Measurements from ENCODE around the gene GSTM1. TPM values are rescaled to one million over a fixed set of nuclear protein-coding genes. Genes with fewer than 3 reads are reported as not detected.

Gene GSTM1
- total and polyA plus RNA-seq, 10 of the 15 experiments (the other 5 are each of a cell fraction or from before 2014, with no cell fraction given) = 16.0 to 75.6 (median 46.4) TPM

GRCh38 chr1:109657395-109657794, 30.2 kb upstream of the GSTM1 start:
- DNase-seq (ENCODE audit: low read depth, low spot score) = no peak
- ChIA-PET SMC1A (ENCODE audit: uncharacterized antibody, unreplicated experiment) (interaction anchor here (1.2 to 3.4 kb wide), 4 partner anchors 13 to 119 kb away, joined by 3 to 13 read pairs (median 5); no protein-coding TSS in a partner anchor), POLR2A (no interaction called here), CTCF (interaction anchor here (2.3 to 10.8 kb wide), 2 partner anchors 18 to 327 kb away, joined by 13 to 299 read pairs; partner anchors contain the start of gene AHCYL1), RAD21 (ENCODE audit: unreplicated experiment) (interaction anchor here (2.6 kb wide), 1 partner anchor 327 kb away, joined by 9 read pairs; the partner anchor contains the start of gene AHCYL1)
- intact Hi-C loops (cut with micrococcal nuclease; ENCODE audit: unreplicated experiment) (loop anchor here (5.0 kb wide), 1 partner anchor 325 kb away; the partner anchor contains the start of gene AHCYL1), in situ Hi-C loops (cut with MboI) (no loop called here)
- Histone ChIP-seq H3K79me2 (ENCODE audit: control insufficient read depth, insufficient read depth, low read length) (no peaks in the 10 kb centered on the region; the same call in 1 of the 2 replicates), H3K4me3 (no peak overlapping the region), H3K9ac (ENCODE audit: control insufficient read depth, insufficient read depth, low read length) (no peak overlapping the region), H2AFZ (ENCODE audit: control insufficient read depth, low read depth, low read length) (no peak overlapping the region), H3K36me3 (ENCODE audit: control insufficient read depth in 2 of 2, insufficient read depth in 2 of 2, low read length in 1 of 2) (no peaks in the 10 kb centered on the region; a peak in 1 of 4 replicates), H3K27me3 (replicated peaks in 1 of 2; ENCODE audit: control insufficient read depth in 2 of 2, insufficient read depth in 2 of 2, low read length in 1 of 2) (no peaks in the 10 kb centered on the region), H4K20me1 (ENCODE audit: control insufficient read depth, insufficient read depth) (no peaks in the 10 kb centered on the region), H3K4me1 (ENCODE audit: control insufficient read depth, insufficient read depth, low read length) (0 out of 2 replicates have a peak, but pooled peaks cover 4% of the 10 kb centered on the region), H3K27ac (ENCODE audit: control insufficient read depth, insufficient read depth) (no peak overlapping the region), H3K4me2 (ENCODE audit: control insufficient read depth, insufficient read depth) (0 out of 2 replicates have a peak overlapping the region, but pooled peaks have one; percentile 32), H3K9me3 (replicated peaks; ENCODE audit: control insufficient read depth, insufficient read depth, low read length) (no peaks in the 10 kb centered on the region)
- ATAC-seq = no peak
- no TSS peak for BruUV-seq (replicated peaks)
- no peak for FAIRE-seq
- WGBS (ENCODE audit: insufficient coverage, insufficient replicate concordance, low lambda C conversion rate, missing lambda C conversion rate) = 97% methylated on average over 4 of the region's 4 CpGs
- TF ChIP-seq PKNOX1 (IDR thresholded peaks at IDR 0.05) (no peak), MAX (IDR thresholded peaks at IDR 0.05; ENCODE audit: low read depth, low read length) (no peak), FOXK2 (IDR thresholded peaks at IDR 0.05) (no peak), IKZF1 (conservative IDR thresholded peaks at IDR 0.05) (no peak), RBBP5 (conservative IDR thresholded peaks at IDR 0.05) (no peak)

- RAD21 ChIA-PET (ENCODE audit: unreplicated experiment) = no interaction called here
- Histone ChIP-seq H3K9ac (ENCODE audit: control insufficient read depth, insufficient read depth, low read length) (no peak overlapping the region), H4K20me1 (ENCODE audit: control insufficient read depth, insufficient read depth) (no peaks in the 10 kb centered on the region), H3K4me1 (ENCODE audit: control insufficient read depth, insufficient read depth, low read length) (0 out of 2 replicates have a peak, but pooled peaks cover 4% of the 10 kb centered on the region), H3K4me3 (no peak overlapping the region), H3K4me2 (ENCODE audit: control insufficient read depth, insufficient read depth) (no peak overlapping the region), H3K79me2 (ENCODE audit: control insufficient read depth, insufficient read depth, low read length) (no peaks in the 10 kb centered on the region; the same call in 1 of the 2 replicates), H3K9me3 (replicated peaks; ENCODE audit: control insufficient read depth, insufficient read depth, low read length) (no peaks in the 10 kb centered on the region), H3K27ac (ENCODE audit: control insufficient read depth, insufficient read depth) (no peak overlapping the region), H2AFZ (ENCODE audit: control insufficient read depth, low read depth, low read length) (no peak overlapping the region), H3K36me3 (ENCODE audit: control insufficient read depth in 2 of 2, insufficient read depth in 2 of 2, low read length in 1 of 2) (no peaks in the 10 kb centered on the region; a peak in 1 of 4 replicates), H3K27me3 (replicated peaks in 1 of 2; ENCODE audit: control insufficient read depth in 2 of 2, insufficient read depth in 2 of 2, low read length in 1 of 2) (no peaks in the 10 kb centered on the region)
- CTCF ChIA-PET = interaction anchor here (0.8 to 10.8 kb wide), 6 partner anchors 8 to 326 kb away, joined by 3 to 299 read pairs (median 4); partner anchors contain the start of genes AHCYL1 and GSTM2
- SMC1A ChIA-PET (ENCODE audit: uncharacterized antibody, unreplicated experiment) = interaction anchor here (1.2 to 3.4 kb wide), 3 partner anchors 13 to 116 kb away, joined by 3 to 13 read pairs (median 4); no protein-coding TSS in a partner anchor
- DNase-seq (ENCODE audit: low read depth, low spot score) (no peak), FAIRE-seq (no peak), ATAC-seq (no peak)
- BruUV-seq (replicated peaks) = TSS peak; percentile 48
- WGBS (ENCODE audit: insufficient coverage, insufficient replicate concordance, low lambda C conversion rate, missing lambda C conversion rate) = 84% methylated on average over 7 of the region's 7 CpGs
- POLR2A ChIA-PET = no interaction called here
- intact Hi-C loops (cut with micrococcal nuclease; ENCODE audit: unreplicated experiment) = loop anchor here (5.0 kb wide), 1 partner anchor 324 kb away; the partner anchor contains the start of gene AHCYL1
- in situ Hi-C loops (cut with MboI) = no loop called here
- no peak for TF ChIP-seq PBX3 (IDR thresholded peaks at IDR 0.05; ENCODE audit: insufficient replicate concordance, low read depth, low read length)
- TF ChIP-seq CEBPB (IDR thresholded peaks at IDR 0.05; ENCODE audit: borderline replicate concordance in 1 of 2, low read depth in 2 of 2, low read length in 2 of 2) = no peak
- TF ChIP-seq TCF7 (IDR thresholded peaks at IDR 0.05; ENCODE audit: borderline replicate concordance) = no peak
- TF ChIP-seq ZBED1 (IDR thresholded peaks at IDR 0.05; ENCODE audit: borderline replicate concordance) = no peak
- no peak for TF ChIP-seq ZNF687 (IDR thresholded peaks at IDR 0.05)
Measured at GRCh38 chr1:109657970-109658369, 29.6 kb upstream of the GSTM1 start.

All from GM12878 (cell line).